Bronchial epithelial cell (primary cell): ENCODE data around the gene TRIM16. TPM values are rescaled to one million over a fixed set of nuclear protein-coding genes. Genes with fewer than 3 reads are reported as not detected.
A peak's percentile ranks its signal among the peaks of the same experiment; 100 is the strongest.
"Not testable (repeated sequence)": the region's sequence is repeated elsewhere in the genome, so short reads cannot be mapped to it uniquely, and the experiment has no call there.

Experiments
- DNase-seq: peaks from one replicate; pipeline ENCODE4 v3.0.0-alpha.2; 2010; ENCODE audit warnings: low read depth
- FAIRE-seq: peaks from 2 replicates; lab custom pipeline; 2011; peaks lifted over from hg19 to GRCh38; lab: Jason Lieb, UNC
- H3K27me3 ChIP-seq: 2 replicates; pipeline ENCODE4 v1.5.1; 2011; ENCODE audit warnings: low read length; ENCODE audit not compliant: control insufficient read depth, insufficient read depth
- H3K36me3 ChIP-seq: 2 replicates; pipeline ENCODE4 v1.5.1; 2011; ENCODE audit warnings: low read length; ENCODE audit not compliant: control insufficient read depth, insufficient read depth
- H3K4me3 ChIP-seq: 2 replicates; pipeline ENCODE4 v1.5.1; 2011; ENCODE audit warnings: mild to moderate bottlenecking, low read depth, low read length, control low read depth
- total RNA-seq: library from RNA; depleted of rRNA; stranded (reverse); fragments of >200 nt; gene quantifications from 2 replicates; pipeline ENCODE4 v1.2.1, GENCODE V29; 2014
- TF ChIP-seq, protein P1 (sequence below): IDR thresholded peaks from 2 replicates; pipeline ENCODE4 v1.5.1; 2011; ENCODE audit warnings: mild to moderate bottlenecking, moderate library complexity, low read length, control low read depth, inconsistent platforms; ENCODE audit not compliant: insufficient read depth, severe bottlenecking

The TRIM16 gene
- total RNA-seq, 1 donor from 2014 or later: 55.0 TPM

GRCh38 chr17:15652960-15653359 is 31.2 kb downstream of the TRIM16 start:
- FAIRE-seq (no peak), DNase-seq (no peak)
- TF ChIP-seq, protein P1, sequence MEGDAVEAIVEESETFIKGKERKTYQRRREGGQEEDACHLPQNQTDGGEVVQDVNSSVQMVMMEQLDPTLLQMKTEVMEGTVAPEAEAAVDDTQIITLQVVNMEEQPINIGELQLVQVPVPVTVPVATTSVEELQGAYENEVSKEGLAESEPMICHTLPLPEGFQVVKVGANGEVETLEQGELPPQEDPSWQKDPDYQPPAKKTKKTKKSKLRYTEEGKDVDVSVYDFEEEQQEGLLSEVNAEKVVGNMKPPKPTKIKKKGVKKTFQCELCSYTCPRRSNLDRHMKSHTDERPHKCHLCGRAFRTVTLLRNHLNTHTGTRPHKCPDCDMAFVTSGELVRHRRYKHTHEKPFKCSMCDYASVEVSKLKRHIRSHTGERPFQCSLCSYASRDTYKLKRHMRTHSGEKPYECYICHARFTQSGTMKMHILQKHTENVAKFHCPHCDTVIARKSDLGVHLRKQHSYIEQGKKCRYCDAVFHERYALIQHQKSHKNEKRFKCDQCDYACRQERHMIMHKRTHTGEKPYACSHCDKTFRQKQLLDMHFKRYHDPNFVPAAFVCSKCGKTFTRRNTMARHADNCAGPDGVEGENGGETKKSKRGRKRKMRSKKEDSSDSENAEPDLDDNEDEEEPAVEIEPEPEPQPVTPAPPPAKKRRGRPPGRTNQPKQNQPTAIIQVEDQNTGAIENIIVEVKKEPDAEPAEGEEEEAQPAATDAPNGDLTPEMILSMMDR: no peak
- Histone ChIP-seq H3K4me3 (no peak overlapping the region), H3K36me3 (peaks cover 2% of the 10 kb centered on the region), H3K27me3 (no peaks in the 10 kb centered on the region)

- TF ChIP-seq, protein P1: no peak
- Histone ChIP-seq H3K27me3 (no peaks in the 10 kb centered on the region), H3K4me3 (peak overlapping the region; percentile 76), H3K36me3 (peaks cover 2% of the 10 kb centered on the region)
- DNase-seq: peak; percentile 98
- FAIRE-seq: peak; percentile 79
These were observed 32.5 kb downstream of the TRIM16 start for GRCh38 chr17:15651583-15652110.

- Histone ChIP-seq H3K4me3 (peak overlapping the region; percentile 76), H3K36me3 (peaks cover 2% of the 10 kb centered on the region), H3K27me3 (no peaks in the 10 kb centered on the region)
- DNase-seq (peak; percentile 27), FAIRE-seq (no peak)
- TF ChIP-seq, protein P1: peak; percentile 20
These were observed 33.1 kb downstream of the TRIM16 start for GRCh38 chr17:15650741-15651582.

- Histone ChIP-seq H3K4me3 (peak overlapping the region; percentile 76), H3K27me3 (no peaks in the 10 kb centered on the region), H3K36me3 (peaks cover 2% of the 10 kb centered on the region)
- peak; percentile 69 for DNase-seq
- FAIRE-seq: no peak
- TF ChIP-seq, protein P1: no peak
These were observed 34.2 kb downstream of the TRIM16 start for GRCh38 chr17:15649861-15650421.

- TF ChIP-seq, protein P1: no peak
- no peaks in the 10 kb centered on the region for H3K27me3 ChIP-seq
- DNase-seq (no peak), FAIRE-seq (no peak)
- peaks cover 2% of the 10 kb centered on the region for H3K36me3 ChIP-seq
- peak overlapping the region; percentile 76 for H3K4me3 ChIP-seq
These were observed 35.7 kb downstream of the TRIM16 start for GRCh38 chr17:15648386-15648785.

GRCh38 chr17:15645942-15646312 is 38.2 kb downstream of the TRIM16 start:
- H3K36me3 ChIP-seq, H3K27me3 ChIP-seq, FAIRE-seq, H3K4me3 ChIP-seq: not testable (repeated sequence)
- DNase-seq: peak; percentile 79

DNA sequence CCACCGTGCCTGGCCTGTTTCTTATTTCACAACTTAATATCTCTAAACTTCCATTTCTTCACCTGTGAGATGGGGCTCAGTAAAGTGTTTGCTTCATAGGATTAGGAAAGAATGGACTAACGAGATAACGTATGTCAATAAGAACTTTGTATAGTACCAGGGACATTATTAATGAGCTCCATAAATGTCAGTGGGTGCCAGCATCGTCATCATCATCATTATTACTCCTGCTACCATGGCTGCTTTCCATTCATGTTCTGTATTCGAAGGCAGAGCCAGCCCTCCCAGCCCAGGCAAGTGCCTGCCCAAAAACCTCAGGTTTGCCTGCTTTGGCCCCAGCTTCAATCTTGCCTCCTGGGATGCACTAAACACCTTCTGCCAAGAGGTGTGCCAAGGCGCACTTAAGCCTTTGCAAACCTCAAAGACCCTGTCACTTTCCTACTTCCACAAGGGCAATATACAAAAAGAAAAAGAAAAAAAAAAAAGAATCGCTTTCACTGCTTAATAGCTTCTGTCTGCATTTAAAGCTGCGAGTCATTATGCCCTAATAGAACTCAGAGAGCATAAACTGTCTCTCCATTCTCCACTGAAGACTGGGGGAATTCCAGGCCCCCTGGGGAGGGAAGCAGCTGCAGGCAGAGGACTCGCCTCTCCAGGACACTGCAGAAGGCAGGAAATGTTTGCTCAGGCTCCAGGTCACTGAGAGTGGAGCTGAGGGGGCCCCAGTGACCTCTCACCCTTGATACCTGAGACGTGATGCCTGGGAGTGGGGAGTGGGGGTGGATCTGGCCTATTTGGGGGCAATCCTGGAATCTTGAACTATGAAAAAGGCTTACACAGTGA is 38.8 kb downstream of the TRIM16 start:
- H3K4me3 ChIP-seq, H3K27me3 ChIP-seq, H3K36me3 ChIP-seq, FAIRE-seq: not testable (repeated sequence)
- DNase-seq: peak; percentile 35

DNA sequence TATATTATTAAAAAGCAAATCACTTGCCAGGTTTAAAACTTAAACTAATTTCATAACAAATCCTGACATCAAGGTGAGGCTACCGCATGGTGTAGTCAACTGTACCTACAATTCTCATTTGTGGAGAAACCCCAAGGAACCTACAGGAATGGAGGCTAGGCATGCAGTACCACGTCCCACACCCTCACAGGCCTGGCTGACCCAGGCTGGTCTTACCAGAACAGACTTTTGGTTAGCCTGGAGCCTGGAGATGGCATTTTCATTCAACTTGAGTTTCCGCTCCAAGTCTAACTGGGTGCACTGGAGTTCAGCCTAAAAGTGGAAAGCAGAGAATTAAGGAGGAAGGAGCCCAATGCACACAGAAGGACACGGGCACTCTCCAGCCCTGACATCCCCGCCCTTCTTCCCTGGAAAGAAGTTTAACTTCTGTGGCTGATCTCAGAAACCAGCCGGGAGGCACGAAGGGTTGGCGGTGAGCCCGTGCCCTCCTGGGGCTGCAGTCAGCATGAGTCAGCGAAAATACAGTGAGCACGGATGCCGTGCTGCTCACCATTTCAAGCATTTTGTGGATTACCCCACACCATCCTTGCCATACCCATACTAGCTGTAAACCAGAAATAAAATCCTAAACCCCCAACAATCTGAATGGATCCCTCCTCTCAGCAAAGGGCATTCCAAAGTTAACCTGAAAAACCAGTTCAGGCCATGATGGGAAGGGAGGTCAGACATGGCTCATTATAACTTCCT is 41.4 kb downstream of the TRIM16 start:
- H3K27me3 ChIP-seq, DNase-seq, H3K4me3 ChIP-seq, H3K36me3 ChIP-seq: not testable (repeated sequence)
- peak; percentile 93 for FAIRE-seq
